CD4-positive, alpha-beta memory T cell (primary cell): ENCODE data around the gene TOX3. TPM values are rescaled to one million over a fixed set of nuclear protein-coding genes. Genes with fewer than 3 reads are reported as not detected.

Experiments
- CTCF ChIA-PET: fragments of 350-600 bp; sonication (Branson Sonifier 250); formaldehyde crosslinking; loops from one replicate; lab custom pipeline; 2021; ENCODE audit warnings: inconsistent platforms; ENCODE audit not compliant: partially characterized antibody; lab: Charles Lee
- POLR2A ChIA-PET: fragments of 350-600 bp; sonication (Branson Sonifier 250); formaldehyde crosslinking; loops from one replicate; lab custom pipeline; 2021; ENCODE audit not compliant: partially characterized antibody; lab: Charles Lee
- DNase-seq, 5 donors: peaks; one replicate each; pipeline versions ENCODE4 v3.0.0 to v3.0.0-alpha.2; 2020 to 2022; ENCODE audit warnings: mixed read lengths in 1 of 5
- H3K27ac ChIP-seq: one replicate; pipeline ENCODE4 v1.7.0; 2013; ENCODE audit warnings: low read depth, low read length
- H3K27me3 ChIP-seq: 2 replicates; pipeline ENCODE4 v1.7.0; 2013; ENCODE audit warnings: mild to moderate bottlenecking, low read length, moderate library complexity; ENCODE audit not compliant: insufficient read depth
- H3K36me3 ChIP-seq: 2 replicates; pipeline ENCODE4 v1.7.0; 2013; ENCODE audit warnings: mild to moderate bottlenecking, low read length, moderate library complexity; ENCODE audit not compliant: insufficient read depth
- H3K4me1 ChIP-seq: 2 replicates; pipeline ENCODE4 v1.7.0; 2013; ENCODE audit warnings: mild to moderate bottlenecking, low read length, moderate library complexity; ENCODE audit not compliant: insufficient read depth
- H3K4me3 ChIP-seq, 2 donors: one replicate each; pipeline ENCODE4 v1.7.0; 2013; ENCODE audit warnings: low read length in 2 of 2, mild to moderate bottlenecking in 1 of 2
- H3K9me3 ChIP-seq, 2 donors: one replicate each; pipeline ENCODE4 v1.7.0; 2013; ENCODE audit warnings: low read length in 2 of 2, control low read depth in 1 of 2; ENCODE audit not compliant: control insufficient read depth in 1 of 2
- H3K27ac Mint-ChIP-seq, 7 donors: one replicate each; pipeline ENCODE4 v1.8.0; 2020 to 2021; ENCODE audit warnings: mixed read lengths in 7 of 7, mild to moderate bottlenecking in 6 of 7, inconsistent platforms in 3 of 7, moderate library complexity in 3 of 7
- H3K27me3 Mint-ChIP-seq, 2 donors: one replicate each; pipeline ENCODE4 v1.8.0; 2020 to 2021; ENCODE audit warnings: mixed read lengths in 2 of 2
- H3K36me3 Mint-ChIP-seq, 2 donors: one replicate each; pipeline ENCODE4 v1.8.0; 2020 to 2021; ENCODE audit warnings: mixed read lengths in 2 of 2, inconsistent platforms in 1 of 2, mild to moderate bottlenecking in 1 of 2
- H3K4me1 Mint-ChIP-seq, 4 donors: one replicate each; pipeline ENCODE4 v1.8.0; 2020 to 2021; ENCODE audit warnings: mixed read lengths in 4 of 4, mild to moderate bottlenecking in 1 of 4
- H3K4me3 Mint-ChIP-seq, 8 donors: one replicate each; pipeline ENCODE4 v1.8.0; 2020 to 2021; ENCODE audit warnings: mixed read lengths in 8 of 8, mild to moderate bottlenecking in 7 of 8, moderate library complexity in 6 of 8, inconsistent platforms in 3 of 8
- H3K9me3 Mint-ChIP-seq, 8 donors: one replicate each; pipeline ENCODE4 v1.8.0; 2020 to 2021; ENCODE audit warnings: mixed read lengths in 8 of 8, mild to moderate bottlenecking in 5 of 8, inconsistent platforms in 3 of 8, moderate library complexity in 1 of 8
- intact Hi-C: fragments of 100-400 bp; cut with micrococcal nuclease; formaldehyde crosslinking; loops from one replicate; pipeline ENCODE4 v1.15.1; 2023
- polyA plus RNA-seq, 2 donors: library from polyadenylated mRNA; unstranded; fragments of 300-500 nt; fragmentation: Illumina TruSeq; gene quantifications; one replicate each; pipeline ENCODE4 v1.2.3, GENCODE V29; 2021
- total RNA-seq, 2 experiments: library from RNA; stranded (reverse); gene quantifications; one replicate each; pipeline ENCODE4 v1.2.3, GENCODE V29; 2021

The TOX3 gene
- total and polyA plus RNA-seq, 4 experiments from 2014 or later: 0.13 TPM; not detected in 3

DNA sequence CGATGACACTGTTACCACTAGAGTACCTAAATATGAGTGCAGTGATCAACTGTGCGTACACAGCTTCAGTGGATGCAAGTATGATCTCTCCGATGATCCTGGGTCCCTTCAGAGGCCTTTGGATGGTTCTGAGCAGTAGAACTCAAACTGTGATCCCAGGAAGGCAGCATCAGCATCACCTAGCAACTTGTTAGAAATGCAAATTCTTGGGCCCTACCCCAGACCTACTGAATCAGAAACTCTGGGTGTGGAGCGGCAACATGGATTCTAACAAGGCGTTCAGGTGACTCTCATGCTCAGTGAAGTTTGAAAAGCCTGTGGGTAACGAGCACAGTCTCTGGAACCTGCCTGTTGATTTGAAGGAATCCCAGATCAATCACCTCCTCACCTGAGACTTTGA, 25.4 kb downstream of the TOX3 start:
- Mint-ChIP-seq H3K9me3 (peaks cover 0 to 5% (median 0%) of the 10 kb centered on the region in 8 donors), H3K27me3 (peaks cover 0 to 4% of the 10 kb centered on the region in 2 donors), H3K4me1 (no peaks in the 10 kb centered on the region), H3K36me3 (no peaks in the 10 kb centered on the region), H3K27ac (no peak overlapping the region), H3K4me3 (no peak overlapping the region)
- ChIA-PET CTCF (no interaction called here), POLR2A (no interaction called here)
- no peak for DNase-seq
- intact Hi-C loops: no loop called here
- Histone ChIP-seq H3K4me3 (no peak overlapping the region), H3K36me3 (no peaks in the 10 kb centered on the region), H3K27ac (no peak overlapping the region), H3K9me3 (no peaks in the 10 kb centered on the region), H3K27me3 (no peaks in the 10 kb centered on the region), H3K4me1 (no peaks in the 10 kb centered on the region)

DNA sequence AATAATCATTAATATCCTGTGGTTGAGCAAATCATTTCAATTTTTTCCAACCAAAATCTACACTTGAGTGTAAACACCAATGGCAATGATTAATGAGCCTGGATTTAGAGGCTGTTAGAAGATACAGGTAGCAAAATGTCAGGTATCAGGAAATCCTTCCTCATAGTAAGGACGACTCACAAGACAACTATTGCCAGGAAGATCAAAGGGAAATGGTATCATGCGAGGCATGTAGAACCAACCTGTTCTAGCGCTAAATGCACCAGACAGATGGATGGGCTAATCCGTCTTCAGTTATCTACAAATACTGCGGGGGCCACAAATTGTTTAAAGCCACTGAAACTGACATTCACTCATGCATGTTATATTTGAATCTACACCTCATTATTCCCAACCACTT, 28.1 kb downstream of the TOX3 start:
- H3K9me3 ChIP-seq: no peaks in the 10 kb centered on the region
- no peaks in the 10 kb centered on the region for H3K4me1 ChIP-seq
- H3K27me3 ChIP-seq: no peaks in the 10 kb centered on the region
- no peaks in the 10 kb centered on the region for H3K4me1 Mint-ChIP-seq
- no peaks in the 10 kb centered on the region for H3K36me3 ChIP-seq
- H3K9me3 Mint-ChIP-seq: peaks cover 0 to 5% (median 0%) of the 10 kb centered on the region in 8 donors
- H3K27ac Mint-ChIP-seq: no peak overlapping the region
- H3K4me3 ChIP-seq: no peak overlapping the region
- H3K36me3 Mint-ChIP-seq: no peaks in the 10 kb centered on the region
- intact Hi-C loops: no loop called here
- DNase-seq: no peak
- H3K27ac ChIP-seq: no peak overlapping the region
- H3K4me3 Mint-ChIP-seq: no peak overlapping the region
- H3K27me3 Mint-ChIP-seq: peaks cover 0 to 4% of the 10 kb centered on the region in 2 donors
- CTCF ChIA-PET: no interaction called here
- POLR2A ChIA-PET: no interaction called here

DNA sequence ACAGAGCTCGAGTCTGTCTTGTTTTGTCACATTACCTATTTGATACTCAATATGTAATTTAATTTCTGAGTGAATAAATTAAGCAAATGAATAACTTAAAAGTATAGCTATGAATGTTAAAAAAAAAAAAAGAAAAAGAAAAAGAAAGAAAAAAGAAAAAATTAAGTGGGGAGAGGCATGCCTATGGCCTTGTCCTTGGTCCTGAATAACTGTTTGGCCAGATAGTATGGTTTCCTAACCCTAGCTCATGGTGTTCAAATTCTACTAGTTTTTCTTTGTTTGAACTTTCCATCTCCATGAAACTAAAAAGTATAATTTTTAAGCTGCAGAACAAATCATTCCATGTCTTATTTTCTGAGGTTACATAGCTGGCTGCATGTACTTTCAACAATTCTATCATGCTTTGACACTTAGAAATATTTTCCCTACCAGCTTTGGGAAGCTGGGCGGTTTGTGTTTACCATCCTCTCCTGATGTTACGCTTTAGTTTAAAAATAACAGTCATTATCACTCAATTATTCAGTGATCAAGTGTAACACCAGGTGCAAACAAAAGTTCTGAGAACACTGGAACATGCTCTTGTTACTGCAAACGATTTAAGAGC, 31.8 kb downstream of the TOX3 start:
- H3K36me3 Mint-ChIP-seq: no peaks in the 10 kb centered on the region
- Histone ChIP-seq H3K4me1 (no peaks in the 10 kb centered on the region), H3K4me3 (no peak overlapping the region), H3K36me3 (no peaks in the 10 kb centered on the region), H3K27me3 (no peaks in the 10 kb centered on the region), H3K27ac (no peak overlapping the region), H3K9me3 (no peaks in the 10 kb centered on the region)
- POLR2A ChIA-PET: no interaction called here
- DNase-seq: no peak
- H3K4me1 Mint-ChIP-seq: no peaks in the 10 kb centered on the region
- no peak overlapping the region for H3K4me3 Mint-ChIP-seq
- H3K27ac Mint-ChIP-seq: no peak overlapping the region
- peaks cover 0 to 2% (median 0%) of the 10 kb centered on the region in 8 donors for H3K9me3 Mint-ChIP-seq
- intact Hi-C loops: no loop called here
- H3K27me3 Mint-ChIP-seq: no peaks in the 10 kb centered on the region
- CTCF ChIA-PET: interaction anchor here (1.3 kb wide), 1 partner anchor 9 kb away, joined by 3 read pairs; no protein-coding TSS in a partner anchor

DNA sequence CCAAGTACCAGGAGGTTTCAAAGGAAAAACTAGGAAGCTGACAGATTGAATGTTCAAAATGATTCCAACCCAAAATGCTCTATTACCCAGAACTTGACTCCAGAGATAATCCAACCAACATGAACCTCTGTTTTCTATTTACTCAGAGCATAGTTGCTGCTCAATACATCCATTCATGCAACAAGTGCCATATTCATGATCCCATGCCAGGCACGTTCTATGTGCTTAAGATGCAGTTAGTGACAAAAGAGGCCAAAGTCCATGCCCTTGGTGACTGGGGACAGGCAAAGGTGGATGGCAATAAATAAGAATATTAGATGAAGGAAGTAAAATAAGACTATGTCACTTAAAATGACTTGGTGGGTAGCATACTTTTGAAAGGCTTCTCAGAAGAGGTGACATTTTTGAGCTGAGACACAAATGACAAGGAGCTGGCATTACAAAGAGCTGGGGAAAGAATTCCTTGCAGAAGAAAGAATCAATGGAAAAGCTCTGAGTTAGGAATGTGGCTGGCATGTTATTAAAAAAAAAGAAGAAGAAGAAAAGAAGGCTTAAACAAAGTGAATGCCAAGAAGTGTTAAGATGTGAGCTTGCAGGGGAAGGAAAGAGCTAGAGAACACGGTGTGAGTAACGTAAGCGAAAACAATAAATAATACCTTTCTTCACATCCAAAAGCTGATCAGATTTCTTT, 34.5 kb downstream of the TOX3 start:
- Mint-ChIP-seq H3K9me3 (peaks cover 0 to 2% (median 0%) of the 10 kb centered on the region in 8 donors), H3K4me3 (no peak overlapping the region), H3K36me3 (no peaks in the 10 kb centered on the region), H3K4me1 (no peaks in the 10 kb centered on the region), H3K27me3 (no peaks in the 10 kb centered on the region), H3K27ac (no peak overlapping the region)
- no peak overlapping the region for H3K4me3 ChIP-seq
- intact Hi-C loops: no loop called here
- ChIA-PET CTCF (no interaction called here), POLR2A (no interaction called here)
- DNase-seq: no peak
- H3K4me1 ChIP-seq: no peaks in the 10 kb centered on the region
- H3K9me3 ChIP-seq: no peaks in the 10 kb centered on the region
- no peaks in the 10 kb centered on the region for H3K36me3 ChIP-seq
- no peaks in the 10 kb centered on the region for H3K27me3 ChIP-seq
- H3K27ac ChIP-seq: no peak overlapping the region

DNA sequence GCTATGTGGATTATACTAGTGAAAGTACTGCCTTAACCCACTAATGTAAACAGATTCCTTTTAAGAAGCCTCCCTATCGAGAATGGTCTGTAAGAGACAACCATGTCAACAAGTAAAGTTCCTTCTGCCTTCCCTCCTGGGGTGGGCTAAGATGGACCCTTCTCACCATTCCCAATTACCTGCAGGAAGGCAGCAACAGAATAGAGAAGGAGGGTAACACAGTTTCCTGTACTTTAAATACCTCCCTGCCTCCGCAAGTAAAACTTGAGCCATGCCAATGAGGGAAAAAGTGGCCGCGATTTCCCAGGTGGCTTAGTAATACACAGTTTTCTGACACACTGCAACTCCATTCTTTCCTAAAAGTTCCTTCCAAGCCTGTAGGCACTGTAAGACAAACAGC, 45.2 kb downstream of the TOX3 start:
- Mint-ChIP-seq H3K4me1 (no peaks in the 10 kb centered on the region), H3K27me3 (no peaks in the 10 kb centered on the region), H3K27ac (no peak overlapping the region), H3K36me3 (no peaks in the 10 kb centered on the region), H3K9me3 (peaks cover 0 to 6% (median 3%) of the 10 kb centered on the region in 8 donors), H3K4me3 (no peak overlapping the region)
- CTCF ChIA-PET: no interaction called here
- H3K4me1 ChIP-seq: no peaks in the 10 kb centered on the region
- no peaks in the 10 kb centered on the region for H3K27me3 ChIP-seq
- no peak for DNase-seq
- H3K9me3 ChIP-seq: no peaks in the 10 kb centered on the region
- POLR2A ChIA-PET: no interaction called here
- no peak overlapping the region for H3K4me3 ChIP-seq
- no peak overlapping the region for H3K27ac ChIP-seq
- H3K36me3 ChIP-seq: no peaks in the 10 kb centered on the region
- intact Hi-C loops: no loop called here

DNA sequence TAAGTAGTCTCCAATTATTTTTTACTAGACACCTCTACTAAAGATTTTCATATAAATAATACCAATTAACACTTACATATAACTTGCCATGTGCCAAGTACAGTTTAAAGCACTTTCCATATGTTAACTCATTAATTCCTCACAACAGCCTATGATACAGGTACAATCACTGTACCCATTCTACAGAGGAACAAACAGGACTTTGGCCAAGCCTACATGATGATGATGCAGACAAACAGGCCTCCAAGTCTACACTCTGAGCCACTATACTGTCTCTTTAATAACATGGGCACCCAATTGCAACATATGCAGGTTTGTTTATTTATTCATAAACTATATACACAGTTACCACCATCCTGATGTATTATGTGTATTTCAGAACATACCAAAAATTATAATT, 46.0 kb downstream of the TOX3 start:
- Mint-ChIP-seq H3K27me3 (no peaks in the 10 kb centered on the region), H3K36me3 (no peaks in the 10 kb centered on the region), H3K4me3 (no peak overlapping the region), H3K9me3 (peaks cover 0 to 6% (median 3%) of the 10 kb centered on the region in 8 donors), H3K27ac (no peak overlapping the region), H3K4me1 (no peaks in the 10 kb centered on the region)
- Histone ChIP-seq H3K27ac (no peak overlapping the region), H3K4me3 (no peak overlapping the region), H3K4me1 (no peaks in the 10 kb centered on the region), H3K27me3 (no peaks in the 10 kb centered on the region), H3K36me3 (no peaks in the 10 kb centered on the region), H3K9me3 (no peaks in the 10 kb centered on the region)
- POLR2A ChIA-PET: no interaction called here
- DNase-seq: no peak
- intact Hi-C loops: no loop called here
- CTCF ChIA-PET: no interaction called here

DNA sequence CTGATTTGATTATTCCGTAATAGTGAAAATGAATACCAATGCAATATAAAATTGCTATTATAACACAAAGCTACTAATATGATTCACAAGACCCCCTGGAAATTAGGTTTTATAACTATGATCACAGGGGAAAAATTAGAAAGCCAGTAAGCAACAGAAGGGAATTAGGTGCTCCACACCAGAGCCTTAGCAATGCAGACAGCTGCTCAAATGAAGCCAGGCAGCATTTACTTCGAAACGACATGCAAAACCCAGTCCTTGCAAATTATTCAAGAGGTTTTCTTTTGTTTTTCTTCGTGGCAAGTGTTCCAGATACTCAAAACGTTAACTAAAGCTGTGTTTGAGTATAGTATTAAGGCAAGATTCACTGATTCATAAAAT, 47.9 kb downstream of the TOX3 start:
- no peaks in the 10 kb centered on the region for H3K9me3 ChIP-seq
- Mint-ChIP-seq H3K9me3 (peaks cover 0 to 3% (median 0%) of the 10 kb centered on the region in 8 donors), H3K4me3 (no peak overlapping the region), H3K27ac (no peak overlapping the region), H3K36me3 (no peaks in the 10 kb centered on the region), H3K4me1 (no peaks in the 10 kb centered on the region), H3K27me3 (no peaks in the 10 kb centered on the region)
- intact Hi-C loops: no loop called here
- no peaks in the 10 kb centered on the region for H3K27me3 ChIP-seq
- DNase-seq: no peak
- no peaks in the 10 kb centered on the region for H3K36me3 ChIP-seq
- no peak overlapping the region for H3K4me3 ChIP-seq
- ChIA-PET CTCF (no interaction called here), POLR2A (no interaction called here)
- H3K27ac ChIP-seq: no peak overlapping the region
- no peaks in the 10 kb centered on the region for H3K4me1 ChIP-seq
